GM12874 (cell line): Measurements from ENCODE around the gene VPS4B.

ENCODE experiments used
- CTCF ChIP-seq: IDR thresholded peaks from 2 replicates; pipeline ENCODE4 v1.5.1; 2011; ENCODE audit warnings: low read depth, mild to moderate bottlenecking, control low read depth, low read length, moderate library complexity; ENCODE audit not compliant: insufficient read depth

VPS4B gene

GRCh38 chr18:63367053-63367953, 55.0 kb downstream of the VPS4B start, which contains the start of gene KDSR:
Gene KDSR (minus strand): TSS chr18:63367206. CDS start chr18:63367118, 88 bp downstream.
- TF ChIP-seq CTCF = no peak

- TF ChIP-seq CTCF = no peak
Measured at GRCh38 chr18:63366213-63367052, 55.8 kb downstream of the VPS4B start.

- TF ChIP-seq CTCF = no peak
Measured at GRCh38 chr18:63365876-63366212, 56.4 kb downstream of the VPS4B start.

GRCh38 chr18:63363951-63364350, 58.3 kb downstream of the VPS4B start:
- no peak for TF ChIP-seq CTCF

- TF ChIP-seq CTCF = no peak
Measured at GRCh38 chr18:63356272-63356896, 65.9 kb downstream of the VPS4B start.

GRCh38 chr18:63350230-63350629, 72.0 kb downstream of the VPS4B start:
- TF ChIP-seq CTCF = no peak

GRCh38 chr18:63348508-63349136, 73.7 kb downstream of the VPS4B start:
- TF ChIP-seq CTCF = no peak
